ENCODE data around the gene PKP4. TPM values are rescaled to one million over a fixed set of nuclear protein-coding genes. Genes with fewer than 3 reads are reported as not detected.

Gene PKP4
- total and polyA plus RNA-seq, 2 of the 8 experiments (the other 6 are each of a cell fraction or from before 2014, with no cell fraction given), result 48.2 to 88.0 TPM

- no peak for TF ChIP-seq TBP (IDR thresholded peaks at IDR 0.05; ENCODE audit: low read depth, low read length)
- no peak for TF ChIP-seq JUND (IDR thresholded peaks at IDR 0.05; ENCODE audit: low read length)
- TF ChIP-seq BCL11A (IDR thresholded peaks at IDR 0.05; ENCODE audit: low read depth in 2 of 2, low read length in 2 of 2), result no peak
- no peak for TF ChIP-seq ASH2L (IDR thresholded peaks at IDR 0.05; ENCODE audit: low read length)
- no peak for TF ChIP-seq SAP30 (IDR thresholded peaks at IDR 0.05; ENCODE audit: insufficient read depth, insufficient replicate concordance, low read length)
- TF ChIP-seq RFX5 (IDR thresholded peaks at IDR 0.05; ENCODE audit: borderline replicate concordance, low read depth, low read length), result no peak
- TF ChIP-seq RXRA (IDR thresholded peaks at IDR 0.05; ENCODE audit: insufficient read depth, low read depth, low read length), result no peak
- TF ChIP-seq ZNF274 (IDR thresholded peaks at IDR 0.05; ENCODE audit: borderline replicate concordance, extremely low read depth, low read length), result no peak
Measured at GRCh38 chr2:158546412-158547144, 89.8 kb downstream of the PKP4 start (continued).
